ENCODE measurements around the gene CXADR.
"Not testable (repeated sequence)": the region's sequence is repeated elsewhere in the genome, so short reads cannot be mapped to it uniquely, and the experiment has no call there.

The CXADR gene

GRCh38 chr21:17512253-17513213 lies at the start of gene CXADR:
TSS of gene CXADR (plus strand) at chr21:17513043. CDS start at chr21:17513130, 87 bp downstream.
- peak; percentile 55 to 70 for DNase-seq

GRCh38 chr21:17466166-17466565 lies 46.7 kb upstream of the CXADR start:
- DNase-seq = no peak

DNA sequence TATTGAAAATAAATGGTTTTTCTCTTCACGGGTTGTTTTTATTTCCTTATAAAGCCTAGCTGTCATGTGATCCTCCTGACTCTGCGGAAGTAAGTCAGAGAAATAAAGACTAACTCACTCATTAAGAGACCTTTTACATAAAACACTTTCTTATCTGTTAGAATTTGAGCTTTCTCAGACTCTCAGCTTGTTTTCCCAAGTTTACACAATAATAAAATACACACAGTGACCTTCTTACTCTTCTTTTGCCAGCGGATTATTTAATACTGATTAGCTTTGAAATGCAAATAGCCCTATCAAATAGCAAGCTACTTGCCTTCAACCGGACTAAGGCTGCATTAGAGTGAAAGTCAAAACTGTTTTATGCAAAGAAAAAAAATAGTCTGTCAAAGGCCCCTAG lies 45.5 kb upstream of the CXADR start:
- DNase-seq = no peak

GRCh38 chr21:17467829-17468228 lies 45.0 kb upstream of the CXADR start:
- no peak for DNase-seq

- DNase-seq = no peak
These were observed 44.1 kb upstream of the CXADR start for GRCh38 chr21:17468698-17469097.

DNA sequence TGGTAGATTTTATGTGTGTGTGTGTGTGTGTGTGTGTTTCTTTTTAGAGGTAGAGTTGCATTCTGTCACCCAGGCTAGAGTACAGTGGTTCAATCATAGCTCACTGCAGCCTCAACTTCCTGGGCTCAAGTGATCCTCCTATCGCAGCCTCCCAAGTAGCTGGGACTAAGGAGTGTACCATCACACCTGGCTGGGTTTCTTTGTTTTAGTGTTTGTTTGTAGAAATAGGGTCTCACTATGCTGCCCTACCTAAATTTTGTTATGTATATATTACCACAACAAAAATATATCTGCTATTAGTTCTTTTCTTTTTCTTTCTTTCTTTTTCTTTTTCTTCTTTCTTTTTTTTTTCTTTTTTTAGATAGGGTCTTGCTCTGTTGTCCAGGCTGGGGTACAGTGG lies 43.1 kb upstream of the CXADR start:
- no peak for DNase-seq

DNA sequence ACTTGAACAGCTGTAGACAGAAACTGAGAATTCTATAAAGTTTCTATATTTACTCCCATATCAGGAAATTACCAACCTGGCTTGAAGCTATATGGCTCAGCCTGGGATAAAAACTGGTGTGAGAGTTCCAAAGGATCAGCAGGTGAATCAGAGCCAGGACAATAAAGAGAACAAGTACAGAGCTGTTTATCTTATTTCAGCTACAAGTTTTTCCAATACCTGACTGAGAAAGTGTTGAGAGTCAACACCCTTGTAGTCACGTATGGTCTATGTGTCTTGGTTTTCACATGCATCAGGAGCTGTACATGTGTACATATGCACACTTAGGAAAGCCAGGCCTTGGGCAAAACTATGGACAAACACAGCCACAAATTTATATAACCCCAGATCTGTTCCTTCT lies 40.7 kb upstream of the CXADR start:
- DNase-seq = no peak

GRCh38 chr21:17472592-17473271 lies 40.1 kb upstream of the CXADR start:
- DNase-seq = no peak

DNA sequence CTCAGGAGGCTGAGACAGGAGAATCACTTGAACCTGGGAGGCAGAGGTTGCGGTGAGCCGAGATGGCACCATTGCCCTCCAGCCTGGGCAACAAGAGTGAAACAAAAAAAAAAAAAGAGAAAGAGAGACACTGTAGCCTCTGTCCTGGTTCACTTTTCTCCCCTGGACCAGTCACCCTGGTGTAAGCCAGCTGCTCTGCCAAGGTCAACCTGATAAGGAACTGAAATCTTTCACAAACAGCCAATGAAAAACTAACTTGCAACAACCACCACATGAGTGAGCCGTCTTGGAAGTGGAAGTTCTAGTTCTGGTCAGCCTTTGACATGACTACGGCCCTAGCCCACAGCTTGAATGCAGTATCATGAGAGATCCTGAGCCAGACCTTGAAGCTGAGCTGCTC lies 36.8 kb upstream of the CXADR start:
- no peak for DNase-seq

- not testable (repeated sequence) for DNase-seq
These were observed 34.7 kb upstream of the CXADR start for GRCh38 chr21:17478156-17478555.

DNA sequence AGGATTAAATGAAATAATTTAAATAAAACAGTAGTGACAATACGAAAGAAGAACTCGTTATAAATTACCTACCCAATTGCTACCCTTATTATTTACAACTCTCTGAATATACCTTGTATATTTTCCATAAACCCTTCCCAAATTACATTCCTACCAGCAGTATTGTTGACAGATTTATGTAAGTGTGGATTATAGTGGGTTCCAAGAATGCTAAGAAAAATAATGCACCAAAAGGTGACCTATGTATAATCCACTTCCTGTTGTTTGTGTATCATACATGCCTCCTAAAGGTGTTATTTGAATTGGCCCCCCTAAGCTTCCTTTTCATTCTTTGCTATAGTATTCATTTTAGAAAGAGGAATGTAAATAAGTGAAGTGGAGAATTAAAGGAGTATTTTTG lies 33.2 kb upstream of the CXADR start:
- DNase-seq = no peak

GRCh38 chr21:17482928-17483327 lies 29.9 kb upstream of the CXADR start:
- no peak for DNase-seq

- DNase-seq = no peak
These were observed 24.2 kb upstream of the CXADR start for GRCh38 chr21:17488620-17489019.

DNA sequence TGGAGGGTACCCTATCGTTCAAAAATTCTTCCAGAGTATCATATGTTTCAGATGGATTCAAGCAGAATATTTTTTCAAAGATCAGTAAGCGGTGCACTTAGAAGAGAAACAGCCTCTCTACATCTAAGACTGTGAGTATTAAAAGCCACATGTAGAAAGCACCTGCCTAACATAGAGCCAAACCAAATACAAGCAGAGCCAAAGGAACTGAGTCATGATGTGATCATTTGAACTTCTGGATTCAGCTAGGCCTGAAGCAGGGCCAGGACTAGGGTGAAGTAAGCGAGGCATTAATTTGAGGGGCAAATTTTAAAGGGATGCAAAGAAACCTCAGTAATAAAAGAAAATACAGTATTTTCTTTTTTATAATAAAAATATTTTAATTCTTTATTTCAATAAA lies 23.3 kb upstream of the CXADR start:
- not testable (repeated sequence) for DNase-seq

DNA sequence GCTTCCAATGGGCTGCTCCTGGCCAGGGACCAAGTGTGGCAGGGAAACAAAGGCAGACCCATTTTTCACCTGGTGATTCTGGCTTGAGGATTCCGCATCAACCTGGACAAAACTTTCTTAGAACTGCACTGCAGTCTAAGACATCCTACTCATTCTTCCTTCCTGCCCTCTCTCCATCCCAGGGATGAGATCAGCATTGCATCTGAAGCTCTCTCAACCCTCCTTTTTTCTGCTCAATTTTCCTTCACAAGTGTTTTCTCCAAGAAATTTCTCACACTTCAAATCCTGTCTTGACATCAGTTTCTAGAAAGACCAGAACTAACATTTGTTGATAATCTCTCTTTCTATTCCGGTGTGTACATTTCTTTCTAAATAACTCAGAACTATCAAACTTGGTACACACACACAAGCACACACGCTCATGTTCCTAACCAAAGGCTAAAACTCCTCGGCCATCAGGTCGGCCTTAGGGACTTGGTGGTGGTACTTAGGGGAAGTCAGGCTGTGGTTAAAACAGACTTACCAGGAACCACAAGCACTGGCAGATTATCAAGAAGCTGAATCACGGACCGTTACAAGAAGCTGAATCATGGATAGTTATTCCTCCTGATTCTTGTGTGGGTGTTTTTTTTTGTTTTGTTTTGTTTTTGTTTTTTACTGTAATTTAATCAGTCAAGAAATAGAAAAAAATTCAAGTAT lies 21.0 kb upstream of the CXADR start:
- no peak for DNase-seq

DNA sequence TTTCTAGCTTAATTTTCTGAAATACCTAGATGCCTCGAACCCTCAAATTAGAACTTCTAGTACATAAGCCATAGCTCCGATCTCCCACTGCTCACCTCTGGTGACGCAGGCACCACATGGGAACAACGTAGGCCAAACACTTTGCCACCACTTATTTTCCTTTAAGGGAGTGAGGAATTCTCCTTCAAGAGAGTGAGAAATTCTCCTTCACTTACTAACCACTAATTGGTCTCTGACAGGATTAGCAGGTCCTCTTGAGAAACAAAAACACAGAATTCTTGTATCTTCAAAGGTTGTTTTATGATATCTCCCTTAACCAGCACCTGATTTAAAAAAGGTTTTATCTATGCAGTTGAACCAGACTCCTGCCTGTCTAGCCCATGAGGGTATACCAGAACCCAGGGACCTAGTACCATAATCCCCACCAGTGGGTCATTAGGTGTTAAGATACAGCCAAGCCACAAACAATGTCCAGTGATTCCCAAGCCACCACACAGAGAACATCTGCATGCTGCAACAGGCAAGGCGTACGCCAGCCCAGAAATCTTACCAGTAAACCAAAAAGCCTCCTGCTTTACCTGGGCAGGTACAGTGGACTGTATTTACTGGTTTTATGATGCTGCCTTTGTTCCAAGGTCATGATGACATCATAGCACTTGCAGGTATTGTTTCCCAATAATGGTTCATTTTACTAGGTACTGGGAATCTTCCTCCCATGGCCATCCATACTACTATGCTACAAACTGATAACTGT lies 20.3 kb upstream of the CXADR start:
- no peak for DNase-seq

DNA sequence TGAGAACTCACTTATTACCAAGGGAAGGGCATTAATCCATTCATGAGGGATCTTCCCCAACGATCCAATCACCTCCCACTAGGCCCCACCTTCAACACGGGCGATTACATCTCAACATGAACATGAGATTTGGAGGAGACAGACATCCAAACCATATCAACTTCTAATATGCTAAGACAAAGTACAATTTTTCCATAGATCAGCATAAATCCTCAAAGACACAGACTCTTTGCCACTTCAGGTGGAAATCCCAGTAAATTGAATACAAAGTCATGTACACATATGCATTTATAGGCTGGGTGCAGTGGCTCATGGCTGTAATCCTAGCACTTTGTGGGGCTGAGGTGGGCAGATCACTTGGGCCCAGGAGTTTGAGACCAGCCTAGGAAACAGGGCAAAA lies 18.8 kb upstream of the CXADR start:
- DNase-seq = no peak

DNA sequence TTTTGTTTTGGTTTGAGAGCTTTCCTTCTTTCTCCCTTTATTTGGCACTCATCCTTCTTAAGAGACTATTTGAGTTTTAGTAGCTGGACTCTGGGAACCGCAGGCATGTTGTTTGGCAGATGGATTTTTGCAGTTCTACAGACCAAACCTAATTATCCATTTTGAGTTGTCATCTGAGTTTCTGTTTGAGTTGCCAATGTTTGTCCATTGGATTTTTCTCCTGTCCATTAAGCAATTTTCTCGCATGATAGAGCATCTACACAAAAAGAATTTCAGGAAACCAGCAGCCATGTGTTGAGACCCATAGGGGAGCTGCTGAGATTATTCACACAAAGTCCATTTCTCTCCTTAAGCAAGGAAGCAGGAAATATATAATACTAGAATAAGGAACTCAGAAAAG lies 17.2 kb upstream of the CXADR start:
- DNase-seq = no peak

GRCh38 chr21:17497316-17497715 lies 15.5 kb upstream of the CXADR start:
- no peak for DNase-seq

DNA sequence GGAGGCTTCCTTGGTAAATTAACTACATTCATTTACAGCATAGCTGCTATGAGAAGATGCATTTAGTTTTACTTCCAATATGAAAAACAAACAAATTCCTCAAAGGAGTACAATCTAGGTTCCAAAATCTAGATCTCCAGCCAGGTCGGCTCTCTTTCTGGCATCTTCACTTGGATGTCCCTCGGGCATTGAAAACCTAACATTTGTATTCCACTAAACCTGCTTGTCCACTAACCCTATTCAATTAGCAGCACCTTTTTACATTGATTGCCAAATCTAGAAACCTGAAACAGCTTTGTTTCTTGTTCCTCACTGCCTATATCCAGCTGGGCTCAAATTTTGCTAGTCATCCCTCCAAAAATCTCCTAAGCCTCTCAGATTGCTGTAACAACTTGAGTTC lies 14.3 kb upstream of the CXADR start:
- DNase-seq = no peak

DNA sequence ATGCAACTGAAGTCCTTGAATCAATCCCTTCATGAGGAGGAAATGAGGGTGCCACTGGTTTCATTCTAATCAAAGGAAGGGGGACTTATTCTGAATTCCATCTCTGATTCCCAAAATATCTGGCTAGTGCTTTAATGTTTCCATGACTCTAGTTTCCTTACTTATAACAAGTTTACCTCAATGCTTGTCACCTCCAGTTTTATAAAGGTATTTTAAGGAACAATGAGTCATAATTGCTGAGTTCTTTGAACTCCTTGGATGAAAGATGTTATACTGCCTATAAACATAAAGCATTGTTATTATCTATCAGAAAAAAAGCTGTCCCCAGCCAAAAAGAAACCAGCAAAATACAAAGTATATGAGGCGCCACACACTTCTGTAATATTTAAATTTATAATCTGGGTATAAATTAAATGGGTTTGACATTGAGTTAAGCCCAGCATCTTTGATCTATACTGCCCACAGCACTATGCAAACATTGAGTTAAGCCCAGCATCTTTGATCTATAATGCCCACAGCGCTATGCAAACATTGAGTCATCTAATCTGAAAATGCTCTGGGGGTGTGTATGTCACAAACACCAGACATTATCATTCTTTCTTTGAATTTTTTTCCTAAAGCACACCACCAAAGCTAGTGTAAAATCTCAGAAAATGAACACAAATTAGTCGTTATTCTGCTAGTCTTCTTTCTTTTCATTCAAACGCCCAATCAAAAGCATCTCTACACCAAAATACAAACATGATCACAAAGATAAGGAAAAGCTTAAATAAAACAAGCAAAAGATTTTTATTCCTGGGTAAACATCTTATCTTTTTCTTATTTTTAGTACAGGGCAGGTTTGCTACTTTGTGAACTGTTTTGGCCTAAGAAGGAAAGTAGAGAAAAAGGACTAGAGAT lies 11.5 kb upstream of the CXADR start:
- DNase-seq = no peak

- DNase-seq = not testable (repeated sequence)
These were observed 9.9 kb upstream of the CXADR start for GRCh38 chr21:17502985-17503384.

Data from stimulated activated CD4-positive, alpha-beta T cell treated with anti-CD3 and anti-CD28 coated beads, Interleukin-2, amount 100 ng/mL, for 48 hours (primary cell).